ENCODE data around the gene ZNF444. TPM values are rescaled to one million over a fixed set of nuclear protein-coding genes. Genes with fewer than 3 reads are reported as not detected.

The ZNF444 gene
- total RNA-seq, 2 donors from 2014 or later, result 50.3 to 95.9 TPM

GRCh38 chr19:56144376-56144775 is 3.3 kb downstream of the ZNF444 start:
- intact Hi-C loops (cut with DNase I), result no loop called here
- DNase-seq (peak; percentile 47 to 73 (median 64)), ATAC-seq (no peak)
- no peaks in the 10 kb centered on the region for H3K27me3 ChIP-seq
- H3K4me1 ChIP-seq, result peaks cover 78% of the 10 kb centered on the region
- H3K36me3 ChIP-seq (replicated peaks in 1 of 2; ENCODE audit: insufficient read depth in 1 of 2, low read depth in 2 of 2), result no peaks in the 10 kb centered on the region
- H3K27ac ChIP-seq, result peak overlapping the region; percentile 56 to 98 (median 94)
- no peak for TF ChIP-seq POLR2A (IDR thresholded peaks at IDR 0.05)
- no peak for TF ChIP-seq CTCF (IDR thresholded peaks at IDR 0.05)
- WGBS, 2 donors, result 26 to 48% methylated on average over 4 to 6 of the region's 6 CpGs
- no peaks in the 10 kb centered on the region for H3K9me3 ChIP-seq
- H3K4me3 ChIP-seq, result no peak overlapping the region

GRCh38 chr19:56144831-56145230 is 3.7 kb downstream of the ZNF444 start:
- TF ChIP-seq CTCF (IDR thresholded peaks at IDR 0.05) (no peak), POLR2A (IDR thresholded peaks at IDR 0.05) (no peak)
- H3K4me1 ChIP-seq, result peaks cover 73% of the 10 kb centered on the region
- peaks cover 0 to 2% of the 10 kb centered on the region in 2 donors for H3K36me3 ChIP-seq (replicated peaks in 1 of 2; ENCODE audit: insufficient read depth in 1 of 2, low read depth in 2 of 2)
- H3K27ac ChIP-seq, result peak overlapping the region; percentile 56 to 98 (median 94)
- DNase-seq, result peak in 1 of 4 donors; percentile 42
- ATAC-seq, result no peak
- whole genome bisulfite sequencing, 2 donors, result 73 to 82% methylated on average over 10 to 12 of the region's 12 CpGs
- no peaks in the 10 kb centered on the region for H3K9me3 ChIP-seq
- no peaks in the 10 kb centered on the region for H3K27me3 ChIP-seq
- H3K4me3 ChIP-seq, result no peak overlapping the region
- intact Hi-C loops (cut with DNase I), result loop anchor here (5.0 kb wide), 1 partner anchor 38 kb away; no protein-coding TSS in a partner anchor

- no peaks in the 10 kb centered on the region for H3K9me3 ChIP-seq
- peaks cover 66% of the 10 kb centered on the region for H3K4me1 ChIP-seq
- no peak overlapping the region for H3K4me3 ChIP-seq
- peak overlapping the region; percentile 40 to 98 (median 94) for H3K27ac ChIP-seq
- DNase-seq, result peak; percentile 60 to 84 (median 68)
- 49 to 71% methylated on average over 4 to 10 of the region's 10 CpGs for WGBS, 2 donors
- no peaks in the 10 kb centered on the region for H3K27me3 ChIP-seq
- peaks cover 0 to 2% of the 10 kb centered on the region in 2 donors for H3K36me3 ChIP-seq (replicated peaks in 1 of 2; ENCODE audit: insufficient read depth in 1 of 2, low read depth in 2 of 2)
- ATAC-seq, result no peak
- intact Hi-C loops (cut with DNase I), result loop anchor here (5.0 kb wide), 1 partner anchor 38 kb away; no protein-coding TSS in a partner anchor
- TF ChIP-seq POLR2A (IDR thresholded peaks at IDR 0.05) (peak in 2 of 3 donors; percentile 57 to 73), CTCF (IDR thresholded peaks at IDR 0.05) (peak in 1 of 7 experiments; percentile 3)
These were observed 4.6 kb downstream of the ZNF444 start for GRCh38 chr19:56145698-56146097.

DNA sequence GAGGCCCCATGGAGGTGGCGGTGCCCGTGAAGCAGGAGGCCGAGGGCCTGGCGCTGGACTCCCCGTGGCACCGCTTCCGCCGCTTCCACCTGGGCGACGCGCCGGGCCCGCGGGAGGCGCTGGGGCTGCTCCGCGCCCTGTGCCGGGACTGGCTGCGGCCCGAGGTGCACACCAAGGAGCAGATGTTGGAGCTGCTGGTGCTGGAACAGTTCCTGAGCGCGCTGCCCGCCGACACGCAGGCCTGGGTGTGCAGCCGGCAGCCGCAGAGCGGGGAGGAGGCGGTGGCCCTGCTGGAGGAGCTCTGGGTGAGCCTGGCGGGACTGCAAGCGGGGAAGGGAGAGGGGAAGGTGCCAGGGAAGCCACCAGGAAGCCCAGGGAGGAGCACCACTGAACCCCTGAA is 5.8 kb downstream of the ZNF444 start:
- peak overlapping the region; percentile 58 to 98 (median 94) for H3K27ac ChIP-seq
- no peaks in the 10 kb centered on the region for H3K9me3 ChIP-seq
- intact Hi-C loops (cut with DNase I), result loop anchor here (5.0 kb wide), 1 partner anchor 40 kb away; no protein-coding TSS in a partner anchor
- peaks cover 0 to 2% of the 10 kb centered on the region in 2 donors for H3K36me3 ChIP-seq (replicated peaks in 1 of 2; ENCODE audit: insufficient read depth in 1 of 2, low read depth in 2 of 2)
- TF ChIP-seq POLR2A (IDR thresholded peaks at IDR 0.05) (peak in 2 of 3 donors; percentile 52 to 53), CTCF (IDR thresholded peaks at IDR 0.05) (no peak)
- no peak overlapping the region for H3K4me3 ChIP-seq
- DNase-seq, result peak; percentile 57 to 73 (median 68)
- peaks cover 68% of the 10 kb centered on the region for H3K4me1 ChIP-seq
- H3K27me3 ChIP-seq, result no peaks in the 10 kb centered on the region
- peak; percentile 21 for ATAC-seq
- 46 to 57% methylated on average over 2 to 28 of the region's 31 CpGs for WGBS, 2 donors

DNA sequence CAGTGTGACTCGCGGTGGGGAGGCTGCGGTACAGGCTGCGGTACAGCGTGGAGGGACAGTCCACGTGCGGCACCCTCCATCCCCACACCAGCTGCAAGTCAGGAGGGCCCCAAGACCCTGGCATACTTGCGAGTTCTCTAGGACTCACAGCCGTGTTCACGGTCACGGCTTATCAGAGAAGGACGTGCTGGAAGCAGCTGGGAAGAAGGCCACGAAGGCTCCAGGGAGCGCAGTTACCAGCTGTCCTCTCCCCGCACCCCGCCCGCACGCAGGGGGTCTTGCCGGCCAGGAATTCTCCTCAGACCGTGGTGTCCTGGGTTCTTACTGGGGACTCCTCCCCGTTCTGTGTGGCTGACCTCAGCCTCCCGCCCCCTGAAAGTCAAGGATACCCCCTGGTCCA is 6.2 kb downstream of the ZNF444 start:
- no peak overlapping the region for H3K4me3 ChIP-seq
- peaks cover 68% of the 10 kb centered on the region for H3K4me1 ChIP-seq
- peaks cover 0 to 2% of the 10 kb centered on the region in 2 donors for H3K36me3 ChIP-seq (replicated peaks in 1 of 2; ENCODE audit: insufficient read depth in 1 of 2, low read depth in 2 of 2)
- peak overlapping the region; percentile 58 to 98 (median 94) for H3K27ac ChIP-seq
- intact Hi-C loops (cut with DNase I), result loop anchor here (5.0 kb wide), 1 partner anchor 40 kb away; no protein-coding TSS in a partner anchor
- peak; percentile 17 for ATAC-seq
- H3K9me3 ChIP-seq, result no peaks in the 10 kb centered on the region
- DNase-seq, result peak in 3 of 4 donors; percentile 42 to 52 (median 43)
- 31% methylated on average over 21 of the region's 22 CpGs; no CpG with 5 or more reads in 1 of the 2 donors for WGBS, 2 donors
- TF ChIP-seq CTCF (IDR thresholded peaks at IDR 0.05), result no peak
- no peak for TF ChIP-seq POLR2A (IDR thresholded peaks at IDR 0.05)
- H3K27me3 ChIP-seq, result no peaks in the 10 kb centered on the region

All from body of pancreas (tissue), 4 donors.